GM21526 (cell line): ENCODE measurements around the gene RAD51B.

Experiments
- ATAC-seq: cut with Tn5 transposase; IDR thresholded peaks from one replicate; pipeline ENCODE4 v1.9.1; 2021; ENCODE audit warnings: moderate library complexity; ENCODE audit not compliant: unreplicated experiment, low FRiP score

Gene RAD51B

GRCh38 chr14:67887478-67887877, 67.9 kb downstream of the RAD51B start:
- no peak for ATAC-seq

DNA sequence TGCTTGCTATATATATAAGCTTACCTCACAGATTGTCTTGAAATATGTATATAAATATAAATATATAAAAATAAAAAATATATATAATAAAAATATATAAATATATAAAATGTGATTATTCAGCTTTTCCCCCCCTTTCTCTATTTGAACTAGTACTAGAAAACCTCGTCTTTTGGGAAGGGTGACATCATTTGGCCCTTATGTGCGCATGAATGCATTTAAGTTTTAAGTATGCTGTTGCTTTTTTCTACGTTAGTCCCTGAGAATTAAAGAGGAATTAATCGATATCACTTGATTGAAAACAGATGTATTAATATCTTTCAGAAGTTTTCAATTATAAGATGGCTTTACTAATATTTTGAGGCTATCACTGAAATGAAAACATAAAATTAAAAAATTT, 69.9 kb downstream of the RAD51B start:
- ATAC-seq = no peak

GRCh38 chr14:67892466-67893100, 73.0 kb downstream of the RAD51B start:
- no peak for ATAC-seq

- no peak for ATAC-seq
Observed at GRCh38 chr14:67900231-67900630, 80.7 kb downstream of the RAD51B start.

- no peak for ATAC-seq
Observed at GRCh38 chr14:67908052-67908754, 88.6 kb downstream of the RAD51B start.

- ATAC-seq = no peak
Observed at GRCh38 chr14:67911562-67911961, 92.0 kb downstream of the RAD51B start.

DNA sequence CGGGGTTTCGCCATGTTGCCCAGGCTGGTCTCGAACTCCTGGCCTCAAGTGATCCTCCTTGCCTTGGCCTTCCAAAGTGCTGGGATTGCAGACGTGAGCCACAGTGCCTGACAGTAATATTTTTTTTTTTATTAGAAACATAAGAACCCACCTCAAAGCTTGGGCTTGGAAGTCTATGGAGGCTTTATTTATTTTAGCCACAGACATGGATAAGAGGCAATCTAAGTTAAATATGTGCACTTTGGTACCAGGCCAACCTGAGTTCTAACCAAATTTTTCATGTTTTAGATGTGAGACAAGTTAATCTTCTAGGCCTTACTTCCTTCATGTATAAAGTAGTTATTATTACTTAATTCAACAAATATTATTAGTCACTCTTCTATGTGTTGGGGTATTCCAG, 96.9 kb downstream of the RAD51B start:
- no peak for ATAC-seq

GRCh38 chr14:67917006-67917405, 97.4 kb downstream of the RAD51B start:
- no peak for ATAC-seq

DNA sequence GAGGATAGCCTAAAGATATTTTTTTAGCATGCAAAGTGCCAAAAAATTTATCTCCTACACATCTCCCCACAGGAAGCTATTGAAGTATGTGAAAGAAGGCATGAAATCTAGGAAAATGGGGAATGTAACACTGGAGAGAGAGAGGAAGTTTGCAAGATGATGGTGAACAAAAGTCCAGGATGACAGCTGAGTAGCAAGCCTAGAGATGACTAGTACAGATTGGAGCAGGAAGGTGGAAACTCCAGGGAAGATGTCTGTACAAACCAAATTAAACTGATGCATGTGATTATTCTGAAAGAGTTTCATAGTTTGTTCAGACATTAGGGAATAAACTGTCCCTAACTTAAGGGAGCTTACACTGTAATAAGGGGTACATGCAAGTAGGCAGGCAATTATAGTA, 99.3 kb downstream of the RAD51B start:
- no peak for ATAC-seq

DNA sequence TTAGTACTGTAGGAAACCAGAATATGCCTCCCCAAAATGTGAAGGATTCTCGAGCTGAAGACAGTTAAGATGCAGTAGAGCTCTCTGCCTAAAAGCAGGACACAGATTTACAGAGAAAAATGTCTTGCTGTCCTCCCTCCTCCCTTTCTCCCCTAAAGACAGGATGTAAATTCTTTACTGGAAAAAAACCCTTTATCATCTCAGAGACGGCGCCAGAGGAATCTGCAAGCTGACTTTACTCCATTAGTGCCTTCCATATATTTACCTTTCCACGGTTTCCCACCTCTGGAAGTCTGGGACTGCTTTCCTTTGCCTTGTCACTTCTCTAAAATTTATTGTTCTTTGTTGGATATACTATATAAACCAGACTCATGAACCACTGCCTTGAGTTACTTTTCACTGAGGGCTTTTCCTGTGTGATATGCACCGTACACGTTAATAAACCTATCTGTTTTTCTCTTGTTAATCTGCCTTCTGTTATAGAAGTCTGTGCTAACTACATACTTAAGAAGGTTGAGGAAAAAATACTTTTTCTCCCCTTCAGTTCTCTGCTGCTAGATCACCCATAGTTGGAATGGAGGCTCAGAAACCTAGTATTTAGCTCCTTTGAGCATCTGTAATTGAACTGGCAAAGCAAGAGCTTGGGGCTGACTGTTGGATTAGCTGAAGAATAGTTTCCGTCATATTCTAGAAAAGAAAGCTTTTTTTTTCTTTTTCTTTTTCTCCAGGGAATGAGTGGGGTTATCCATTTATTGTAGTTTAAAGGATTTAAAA, 99.9 kb downstream of the RAD51B start:
- ATAC-seq = no peak

- ATAC-seq = no peak
Observed at GRCh38 chr14:67926821-67927220, 107.2 kb downstream of the RAD51B start.

- no peak for ATAC-seq
Observed at GRCh38 chr14:67927244-67927643, 107.7 kb downstream of the RAD51B start.

- ATAC-seq = no peak
Observed at GRCh38 chr14:67928375-67928774, 108.8 kb downstream of the RAD51B start.

GRCh38 chr14:67932708-67933246, 113.2 kb downstream of the RAD51B start:
- ATAC-seq = no peak

GRCh38 chr14:67933266-67933665, 113.7 kb downstream of the RAD51B start:
- no peak for ATAC-seq

GRCh38 chr14:67934087-67934486, 114.5 kb downstream of the RAD51B start:
- peak; percentile 55 for ATAC-seq

DNA sequence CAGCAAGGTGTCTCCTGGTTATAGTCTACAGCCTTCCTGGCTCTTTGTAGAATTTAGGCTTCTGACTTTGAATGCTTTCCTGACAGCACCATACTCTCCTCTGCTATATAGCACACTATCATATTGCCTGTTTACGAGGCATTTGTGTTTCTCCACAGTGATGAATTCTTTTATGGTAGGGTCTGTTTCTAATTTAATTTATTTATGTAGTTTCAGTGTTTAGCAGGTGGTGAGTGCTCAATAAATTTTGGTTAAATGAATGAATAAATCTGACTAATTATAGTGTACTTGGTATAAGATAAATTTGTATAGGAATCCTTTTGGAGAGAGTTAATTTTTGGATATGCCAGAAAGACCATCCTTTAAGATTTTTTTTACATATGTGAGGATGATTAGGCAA, 115.3 kb downstream of the RAD51B start:
- ATAC-seq = no peak

GRCh38 chr14:67935371-67935770, 115.8 kb downstream of the RAD51B start:
- no peak for ATAC-seq

DNA sequence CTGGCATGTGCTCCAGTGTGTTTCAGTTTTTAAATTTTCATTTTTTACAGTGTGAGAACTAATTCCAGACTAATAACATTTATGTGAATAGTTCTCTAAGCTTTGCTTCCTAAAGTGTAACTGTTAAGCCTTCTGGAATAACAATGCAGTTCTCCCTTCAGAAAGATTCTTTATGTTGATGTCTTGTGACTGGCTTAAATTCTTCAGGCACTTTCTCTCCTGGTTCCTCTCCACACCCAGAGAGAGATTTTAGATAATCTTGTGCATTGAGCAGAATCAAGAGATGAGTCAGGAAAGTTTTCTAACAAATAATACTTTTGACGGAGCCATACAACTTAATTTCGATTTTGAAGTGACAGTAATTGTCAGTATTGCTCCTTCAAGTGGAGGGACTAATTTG, 118.5 kb downstream of the RAD51B start:
- ATAC-seq = no peak

GRCh38 chr14:67940486-67941455, 121.2 kb downstream of the RAD51B start:
- ATAC-seq = no peak
